ENCODE data around the gene GLRX3. TPM values are rescaled to one million over a fixed set of nuclear protein-coding genes. Genes with fewer than 3 reads are reported as not detected.

The GLRX3 gene
- total RNA-seq, 1 experiment from 2014 or later = 188 TPM

DNA sequence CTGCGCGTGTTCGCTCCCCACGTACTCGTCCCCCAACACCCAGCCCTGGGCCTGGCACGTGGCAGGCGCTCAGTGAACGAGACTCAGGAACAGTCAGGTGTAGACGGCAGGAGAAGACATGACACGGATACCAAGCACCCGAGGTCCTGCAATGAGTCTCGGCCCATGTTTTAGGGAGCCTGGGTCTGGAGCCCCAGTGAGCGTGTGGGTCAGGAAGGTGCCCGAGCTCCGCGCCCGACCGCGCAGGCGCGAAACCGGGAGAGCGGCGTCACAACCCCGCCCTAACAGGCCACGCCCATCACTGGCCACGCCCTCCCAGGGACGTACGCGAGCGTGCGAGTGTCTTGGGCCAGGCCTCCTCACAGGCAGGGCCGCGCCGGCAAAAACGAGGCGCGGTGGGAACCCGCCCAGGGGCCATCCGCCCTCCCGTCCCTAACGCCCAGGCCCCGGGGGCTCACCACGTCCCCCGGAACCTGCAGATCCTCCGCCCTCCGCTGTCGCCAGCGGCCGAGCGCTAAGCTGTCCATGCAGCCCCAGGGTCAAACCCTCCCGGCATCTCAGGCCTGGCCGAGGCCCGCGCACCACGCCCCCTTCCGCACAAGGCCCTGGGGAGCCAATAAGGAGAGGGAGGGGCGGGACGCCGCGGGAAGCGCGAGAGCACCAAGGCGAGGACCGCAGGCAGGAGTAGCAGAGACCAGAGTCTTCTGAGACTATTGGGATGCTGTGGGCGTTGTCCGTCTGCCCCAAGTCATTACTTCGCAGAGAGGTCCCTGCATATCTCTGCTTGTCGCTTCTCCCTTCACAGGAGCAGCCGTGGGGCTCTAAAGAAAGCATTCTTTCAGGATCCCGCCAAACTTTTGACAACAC is 25.7 kb upstream of the GLRX3 start, which contains the start of gene C10orf143:
Gene C10orf143 (minus strand): TSS at position 585 of the 867 bp plus-strand sequence. CDS start 58 bp downstream, at position 527.
- in situ Hi-C loops (cut with HindIII; ENCODE audit: low pct_unique_long_range_greater_than_20kb, low sequenced_read_pairs) (no loop called here), intact Hi-C loops (cut with micrococcal nuclease; ENCODE audit: unreplicated experiment) (loop anchor here (2.0 kb wide), 1 partner anchor 26 kb away; the partner anchor contains the start of gene GLRX3)
- Histone ChIP-seq H3K36me3 (ENCODE audit: control insufficient read depth, insufficient read depth, low read length) (no peaks in the 10 kb centered on the region), H3K4me3 (ENCODE audit: low read depth in 2 of 2, low read length in 2 of 2) (peak within 1 kb of the TSS; percentile 77 to 91), H3K9me3 (ENCODE audit: control insufficient read depth, insufficient read depth, low read depth, low read length) (no peaks in the 10 kb centered on the region), H3K4me1 (ENCODE audit: control insufficient read depth, insufficient read depth, low read length) (peaks cover 9% of the 10 kb centered on the region), H3K27ac (ENCODE audit: low read length) (peak within 1 kb of the TSS; percentile 99), H3K27me3 (ENCODE audit: control insufficient read depth, insufficient read depth, low read length) (no peaks in the 10 kb centered on the region)
- POLR2A ChIA-PET = interaction anchor here (0.5 to 1.3 kb wide), 5 partner anchors 17 to 367 kb away, joined by 3 to 10 read pairs (median 4); partner anchors contain the start of gene GLRX3
- CTCF ChIA-PET = interaction anchor here (0.7 to 1.3 kb wide), 6 partner anchors 11 to 1233 kb away, joined by 3 to 8 read pairs (median 4); no protein-coding TSS in a partner anchor
- DNase-seq (ENCODE audit: low read depth, low spot score) (peak; percentile 90), ATAC-seq (peak; percentile 95)
- no TSS peak for BruUV-seq (replicated peaks)
- TF ChIP-seq TCF7L2 (IDR thresholded peaks at IDR 0.05; ENCODE audit: low read depth, low read length) (no peak), POLR2AphosphoS5 (IDR thresholded peaks at IDR 0.05; ENCODE audit: low read depth, low read length) (peak; percentile 95), CTCF (IDR thresholded peaks at IDR 0.05) (no peak), SIN3A (IDR thresholded peaks at IDR 0.05; ENCODE audit: borderline replicate concordance, insufficient read depth, low read depth, low read length) (peak; percentile 49)
- TF ChIP-seq, protein P1, sequence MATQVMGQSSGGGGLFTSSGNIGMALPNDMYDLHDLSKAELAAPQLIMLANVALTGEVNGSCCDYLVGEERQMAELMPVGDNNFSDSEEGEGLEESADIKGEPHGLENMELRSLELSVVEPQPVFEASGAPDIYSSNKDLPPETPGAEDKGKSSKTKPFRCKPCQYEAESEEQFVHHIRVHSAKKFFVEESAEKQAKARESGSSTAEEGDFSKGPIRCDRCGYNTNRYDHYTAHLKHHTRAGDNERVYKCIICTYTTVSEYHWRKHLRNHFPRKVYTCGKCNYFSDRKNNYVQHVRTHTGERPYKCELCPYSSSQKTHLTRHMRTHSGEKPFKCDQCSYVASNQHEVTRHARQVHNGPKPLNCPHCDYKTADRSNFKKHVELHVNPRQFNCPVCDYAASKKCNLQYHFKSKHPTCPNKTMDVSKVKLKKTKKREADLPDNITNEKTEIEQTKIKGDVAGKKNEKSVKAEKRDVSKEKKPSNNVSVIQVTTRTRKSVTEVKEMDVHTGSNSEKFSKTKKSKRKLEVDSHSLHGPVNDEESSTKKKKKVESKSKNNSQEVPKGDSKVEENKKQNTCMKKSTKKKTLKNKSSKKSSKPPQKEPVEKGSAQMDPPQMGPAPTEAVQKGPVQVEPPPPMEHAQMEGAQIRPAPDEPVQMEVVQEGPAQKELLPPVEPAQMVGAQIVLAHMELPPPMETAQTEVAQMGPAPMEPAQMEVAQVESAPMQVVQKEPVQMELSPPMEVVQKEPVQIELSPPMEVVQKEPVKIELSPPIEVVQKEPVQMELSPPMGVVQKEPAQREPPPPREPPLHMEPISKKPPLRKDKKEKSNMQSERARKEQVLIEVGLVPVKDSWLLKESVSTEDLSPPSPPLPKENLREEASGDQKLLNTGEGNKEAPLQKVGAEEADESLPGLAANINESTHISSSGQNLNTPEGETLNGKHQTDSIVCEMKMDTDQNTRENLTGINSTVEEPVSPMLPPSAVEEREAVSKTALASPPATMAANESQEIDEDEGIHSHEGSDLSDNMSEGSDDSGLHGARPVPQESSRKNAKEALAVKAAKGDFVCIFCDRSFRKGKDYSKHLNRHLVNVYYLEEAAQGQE (IDR thresholded peaks at IDR 0.05; ENCODE audit: insufficient read depth in 1 of 2, low read depth in 2 of 2, low read length in 1 of 2) = no peak; a peak in 1 of 4 replicates

- BruUV-seq (replicated peaks) = TSS peak; percentile 87
- ChIA-PET CTCF (interaction anchor here (0.6 to 1.0 kb wide), 3 partner anchors 16 to 109 kb away, joined by 4 to 8 read pairs (median 4); no protein-coding TSS in a partner anchor), POLR2A (interaction anchor here (1.3 kb wide), 1 partner anchor 17 kb away, joined by 6 read pairs; no protein-coding TSS in a partner anchor)
- intact Hi-C loops (cut with micrococcal nuclease; ENCODE audit: unreplicated experiment) (loop anchor here (2.0 kb wide), 1 partner anchor 26 kb away; the partner anchor contains the start of gene GLRX3), in situ Hi-C loops (cut with HindIII; ENCODE audit: low pct_unique_long_range_greater_than_20kb, low sequenced_read_pairs) (no loop called here)
- TF ChIP-seq CTCF (IDR thresholded peaks at IDR 0.05) = no peak
- peak; percentile 21; the same call in 1 of the 2 replicates for TF ChIP-seq SIN3A (IDR thresholded peaks at IDR 0.05; ENCODE audit: borderline replicate concordance, insufficient read depth, low read depth, low read length)
- 0 out of 2 replicates have a peak, but pooled peaks have one; percentile 26 for TF ChIP-seq TCF7L2 (IDR thresholded peaks at IDR 0.05; ENCODE audit: low read depth, low read length)
- TF ChIP-seq, protein P1 (IDR thresholded peaks at IDR 0.05; ENCODE audit: insufficient read depth in 1 of 2, low read depth in 2 of 2, low read length in 1 of 2) = no peak
- no peak; the same call in 1 of the 2 replicates for TF ChIP-seq POLR2AphosphoS5 (IDR thresholded peaks at IDR 0.05; ENCODE audit: low read depth, low read length)
- Histone ChIP-seq H3K9me3 (ENCODE audit: control insufficient read depth, insufficient read depth, low read depth, low read length) (no peaks in the 10 kb centered on the region), H3K27me3 (ENCODE audit: control insufficient read depth, insufficient read depth, low read length) (no peaks in the 10 kb centered on the region), H3K27ac (ENCODE audit: low read length) (peak overlapping the region; percentile 99), H3K4me3 (ENCODE audit: low read depth in 2 of 2, low read length in 2 of 2) (peak overlapping the region; percentile 77 to 91), H3K36me3 (ENCODE audit: control insufficient read depth, insufficient read depth, low read length) (no peaks in the 10 kb centered on the region), H3K4me1 (ENCODE audit: control insufficient read depth, insufficient read depth, low read length) (peaks cover 9% of the 10 kb centered on the region)
- peak; percentile 94 for ATAC-seq
- DNase-seq (ENCODE audit: low read depth, low spot score) = no peak
Observed at GRCh38 chr10:130111113-130111851, 24.9 kb upstream of the GLRX3 start.

Data from Panc1 (cell line).